ENCODE measurements around the gene FAM53B. TPM values are rescaled to one million over a fixed set of nuclear protein-coding genes. Genes with fewer than 3 reads are reported as not detected.

FAM53B gene
- polyA plus RNA-seq, 4 donors, result 22.3 to 37.4 (median 25.1) TPM

GRCh38 chr10:124728830-124729661 lies 15.1 kb downstream of the FAM53B start:
- DNase-seq (ENCODE audit: low read depth in 4 of 4, low spot score in 3 of 4), result no peak

DNA sequence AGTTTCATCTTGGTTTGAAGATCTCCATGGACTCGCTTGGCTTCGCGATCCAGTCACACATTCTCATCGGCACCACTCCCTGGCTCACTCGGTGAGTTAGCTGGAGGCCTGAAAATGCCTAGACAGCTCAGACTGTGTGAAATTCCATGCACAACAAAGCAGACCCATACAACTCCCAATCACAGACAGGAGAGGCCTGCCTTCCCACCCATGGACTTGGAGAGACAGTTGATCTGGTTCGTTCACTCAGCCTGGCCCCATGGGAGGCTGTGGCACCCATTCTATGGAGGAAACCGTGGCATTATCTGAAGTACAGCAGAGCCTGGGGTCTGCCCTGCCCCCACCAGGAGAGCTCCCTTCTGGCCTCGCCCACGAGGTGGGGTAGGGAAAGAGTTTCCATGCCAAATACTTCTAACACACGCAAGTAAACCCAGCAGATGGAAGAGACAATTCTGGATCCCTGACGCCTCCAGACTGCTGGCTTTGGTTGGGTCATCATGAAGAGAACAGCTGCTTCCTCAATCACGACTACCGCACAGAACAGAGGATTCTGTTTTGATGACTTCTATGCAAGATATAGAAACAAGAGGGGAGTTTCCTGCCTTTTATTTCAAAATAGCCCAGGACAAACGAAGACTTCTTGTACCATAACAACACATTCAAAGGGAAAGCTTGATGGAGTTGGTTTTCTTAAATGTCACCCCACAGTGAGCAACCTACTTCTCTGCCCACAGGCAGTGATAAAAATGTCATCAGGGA lies 15.9 kb downstream of the FAM53B start:
- no peak for DNase-seq (ENCODE audit: low read depth in 4 of 4, low spot score in 3 of 4)

DNA sequence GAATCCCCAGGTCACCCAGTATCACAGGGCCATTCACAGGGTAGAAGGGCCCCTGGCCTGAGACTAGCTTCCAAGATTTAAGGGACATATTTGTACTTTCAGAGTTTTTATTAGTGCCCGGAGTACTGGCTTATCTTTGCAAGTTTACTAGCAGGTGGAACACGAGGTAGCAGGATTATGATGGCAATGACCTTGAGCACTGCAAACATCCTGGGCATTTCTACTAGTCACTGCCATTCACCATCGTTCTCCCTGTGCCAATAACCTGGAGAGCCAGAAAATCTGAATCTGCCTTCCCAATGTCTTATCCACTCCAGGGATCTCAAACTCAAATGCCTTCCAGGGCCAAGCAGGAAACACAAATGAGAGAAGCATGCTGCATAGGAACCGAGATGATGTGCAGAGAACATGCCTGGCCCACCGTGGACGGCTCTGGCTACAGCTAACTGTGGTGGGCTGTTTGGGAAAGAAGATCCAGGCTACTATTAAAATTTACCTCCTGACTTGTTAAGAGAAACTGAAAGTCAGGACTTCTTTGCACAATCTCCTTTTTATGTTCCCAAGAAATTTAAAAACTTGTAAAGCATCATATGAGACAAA lies 16.7 kb downstream of the FAM53B start:
- DNase-seq (ENCODE audit: low read depth in 4 of 4, low spot score in 3 of 4), result no peak

DNA sequence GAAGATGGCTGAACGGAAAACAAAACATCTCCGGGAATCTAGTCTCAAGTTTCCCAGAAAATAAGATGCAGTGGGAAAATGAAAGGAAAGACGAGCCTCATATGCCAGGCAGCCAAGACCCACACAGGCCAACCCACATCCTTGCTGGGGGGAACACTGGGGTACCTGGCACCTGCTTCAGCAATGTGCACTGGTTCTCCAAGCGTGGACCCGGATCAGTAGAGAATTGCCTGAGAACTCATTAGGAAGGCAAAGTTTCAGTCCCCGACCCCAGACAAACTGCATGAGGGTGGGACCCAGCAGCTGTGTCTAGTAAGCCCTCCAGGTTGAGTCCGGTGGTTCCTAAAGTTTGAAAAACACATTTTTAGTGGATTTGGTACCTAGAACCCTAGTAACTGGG lies 18.4 kb downstream of the FAM53B start:
- DNase-seq (ENCODE audit: low read depth in 4 of 4, low spot score in 3 of 4), result no peak

- no peak for DNase-seq (ENCODE audit: low read depth in 4 of 4, low spot score in 3 of 4)
Observed at GRCh38 chr10:124725171-124725631, 19.0 kb downstream of the FAM53B start.

DNA sequence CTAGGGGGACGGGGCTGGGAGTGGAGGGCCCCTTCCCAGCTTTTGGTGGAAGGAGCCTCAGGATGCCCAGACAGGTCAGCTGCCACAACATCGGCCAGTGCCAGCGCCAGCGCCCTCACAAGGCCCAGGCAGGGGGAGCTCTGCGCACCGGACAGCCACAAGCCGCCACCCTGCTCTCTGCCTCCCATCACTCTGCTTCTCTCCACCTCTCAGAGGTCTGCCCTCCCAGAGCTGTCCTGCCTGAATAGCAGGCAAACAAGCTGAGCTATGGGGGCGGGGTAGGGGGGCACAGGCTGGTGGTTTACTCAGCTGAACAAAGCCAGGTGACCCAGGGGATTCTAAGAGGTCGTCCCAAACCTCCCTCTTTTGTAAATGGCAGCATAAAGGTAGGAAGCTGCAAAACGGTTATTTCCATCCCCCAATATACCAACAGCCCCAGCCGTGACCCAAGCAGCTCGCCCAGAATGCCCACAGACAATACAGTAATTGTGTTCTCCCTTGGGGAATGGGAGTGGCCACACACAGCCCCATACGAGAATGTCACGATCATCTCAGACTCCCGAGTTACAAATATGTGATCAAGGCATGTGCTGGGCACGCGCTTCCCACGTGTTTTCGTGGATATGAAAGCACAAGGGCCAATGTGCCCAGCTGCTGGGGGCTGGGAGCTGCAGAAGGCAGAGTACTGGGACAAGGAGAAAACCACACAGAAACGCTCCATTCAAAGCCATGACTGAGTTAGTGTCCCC lies 19.7 kb downstream of the FAM53B start:
- DNase-seq (ENCODE audit: low read depth in 4 of 4, low spot score in 3 of 4), result no peak

GRCh38 chr10:124723826-124724225 lies 20.4 kb downstream of the FAM53B start:
- no peak for DNase-seq (ENCODE audit: low read depth in 4 of 4, low spot score in 3 of 4)

GRCh38 chr10:124722798-124723783 lies 21.1 kb downstream of the FAM53B start:
- no peak for DNase-seq (ENCODE audit: low read depth in 4 of 4, low spot score in 3 of 4)

DNA sequence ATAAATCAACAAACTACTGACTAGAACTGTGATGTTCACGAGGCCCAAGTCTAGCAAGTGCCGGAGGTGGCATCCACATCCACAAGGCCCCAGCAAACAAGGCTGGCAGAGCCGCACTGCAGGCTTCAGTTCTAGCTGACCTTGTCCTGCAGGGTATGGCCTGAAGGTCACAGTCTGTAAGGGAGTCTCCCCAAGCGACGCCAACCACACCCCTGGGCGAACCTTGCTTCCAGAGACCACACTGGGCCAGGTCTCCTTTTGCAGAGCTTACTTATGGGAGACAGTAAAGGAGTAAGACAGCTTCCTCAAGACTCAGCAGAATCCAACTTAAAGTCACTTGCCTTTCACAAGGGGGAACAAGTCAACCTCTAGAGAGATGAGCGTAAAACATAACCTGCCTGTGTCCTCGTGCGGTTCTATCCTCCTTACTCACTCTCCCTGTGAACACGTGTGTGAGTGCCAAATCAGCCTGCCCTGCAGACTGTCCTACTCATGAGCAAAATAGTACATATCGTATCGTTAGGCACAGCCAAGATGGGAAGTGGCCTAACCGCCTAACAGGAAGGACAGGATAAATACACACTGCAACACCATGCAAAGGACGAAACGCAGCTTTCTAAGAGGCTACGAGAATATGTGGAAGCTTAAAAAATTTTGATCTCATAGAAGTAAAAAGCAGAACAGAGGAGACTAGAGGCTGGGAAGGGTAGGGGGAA lies 22.7 kb downstream of the FAM53B start:
- DNase-seq (ENCODE audit: low read depth in 4 of 4, low spot score in 3 of 4), result no peak

GRCh38 chr10:124719213-124719851 lies 24.8 kb downstream of the FAM53B start:
- DNase-seq (ENCODE audit: low read depth in 4 of 4, low spot score in 3 of 4), result no peak

DNA sequence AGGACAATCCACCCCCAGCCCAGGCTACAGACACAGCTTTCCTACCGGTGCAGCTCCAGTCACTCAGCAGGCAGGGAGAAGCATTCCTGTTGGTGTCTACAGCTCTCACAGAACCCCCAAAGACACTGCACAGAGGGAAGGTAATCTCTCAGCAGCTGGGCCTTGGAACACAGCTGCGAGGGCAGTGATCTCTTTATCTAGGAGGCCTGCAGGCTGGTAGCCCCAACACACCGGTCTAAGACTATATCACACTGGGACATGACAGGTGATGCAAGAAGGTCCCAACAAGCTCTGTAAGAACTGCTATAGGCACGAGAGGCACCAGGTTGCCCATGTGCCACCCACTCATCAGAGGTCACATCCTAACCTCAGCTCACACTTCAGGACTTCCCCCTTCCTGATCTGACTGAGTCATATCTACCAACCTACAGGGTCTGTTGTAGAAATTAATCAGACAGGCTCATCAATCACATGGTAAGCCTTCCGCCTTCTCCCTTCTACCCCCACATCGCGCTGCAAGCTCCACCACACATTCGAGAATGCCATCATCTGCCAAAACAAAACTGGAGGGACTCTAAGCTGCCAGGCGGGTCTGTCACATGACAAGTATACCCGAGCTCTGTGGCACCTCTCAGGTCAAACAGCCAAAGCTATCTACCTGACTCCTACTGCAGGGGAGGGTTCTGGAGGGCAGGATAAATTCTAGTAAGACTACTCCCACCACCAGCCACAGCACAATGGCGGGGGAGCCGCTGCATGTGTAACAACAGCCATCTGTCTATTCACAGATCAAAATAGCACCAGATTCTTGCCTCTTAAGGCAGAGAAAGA lies 26.1 kb downstream of the FAM53B start:
- peak in 1 of 4 donors; percentile 77 for DNase-seq (ENCODE audit: low read depth in 4 of 4, low spot score in 3 of 4)

GRCh38 chr10:124717041-124717757 lies 27.0 kb downstream of the FAM53B start:
- DNase-seq (ENCODE audit: low read depth in 4 of 4, low spot score in 3 of 4), result no peak

- DNase-seq (ENCODE audit: low read depth in 4 of 4, low spot score in 3 of 4), result no peak
Observed at GRCh38 chr10:124716369-124716768, 27.8 kb downstream of the FAM53B start.

DNA sequence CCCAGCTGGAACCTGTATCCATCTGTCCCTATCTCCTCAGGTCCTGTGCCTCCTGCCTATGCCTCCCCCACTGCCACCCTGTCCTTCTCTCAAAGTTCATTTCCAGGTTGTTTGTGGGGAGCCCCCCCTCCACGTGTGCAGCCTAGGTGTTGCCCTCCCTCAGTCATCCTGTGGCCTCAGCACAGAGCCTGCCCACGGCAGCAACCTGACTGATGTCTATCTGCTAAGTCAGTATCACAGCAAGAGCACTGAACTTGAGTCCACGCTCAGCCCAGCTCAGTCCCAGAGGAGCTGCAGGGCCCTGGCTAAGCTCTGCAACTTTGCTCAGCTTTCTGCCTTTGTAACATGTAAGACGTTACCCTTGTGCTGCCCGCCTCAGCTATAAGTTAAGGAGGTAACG lies 28.7 kb downstream of the FAM53B start:
- no peak for DNase-seq (ENCODE audit: low read depth in 4 of 4, low spot score in 3 of 4)

DNA sequence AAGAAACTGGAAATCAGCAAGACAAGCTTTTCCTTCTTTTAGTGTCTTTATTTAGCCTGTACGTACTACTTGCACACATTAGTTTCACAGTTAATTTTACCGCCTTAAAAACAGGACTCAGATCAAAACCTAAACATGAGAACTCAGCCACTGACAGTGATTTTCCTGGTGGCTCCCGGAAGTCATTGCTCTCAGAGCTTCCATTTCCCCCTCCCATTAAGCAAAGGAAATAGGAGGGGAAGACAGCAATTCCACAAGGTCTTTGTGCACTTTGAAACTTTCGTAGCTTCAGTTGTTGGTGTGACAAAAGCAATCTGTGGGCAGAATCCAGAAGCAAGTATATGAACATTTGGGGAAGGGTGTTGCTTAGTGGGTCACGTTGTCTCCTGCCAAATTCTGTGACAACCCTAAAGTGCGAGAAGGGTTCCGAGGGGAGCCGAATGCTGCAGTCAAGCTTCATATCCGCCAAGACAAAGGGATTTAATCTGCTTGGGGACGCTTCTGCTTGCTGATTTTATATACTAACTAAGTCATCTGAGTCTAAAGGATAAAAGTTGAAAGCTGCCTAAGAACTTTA lies 30.4 kb downstream of the FAM53B start:
- no peak for DNase-seq (ENCODE audit: low read depth in 4 of 4, low spot score in 3 of 4)

GRCh38 chr10:124712704-124713407 lies 31.3 kb downstream of the FAM53B start:
- no peak for DNase-seq (ENCODE audit: low read depth in 4 of 4, low spot score in 3 of 4)

All from left renal pelvis (tissue), 4 donors.